Stomach (tissue), 9 donors: ENCODE data around the gene AKNA. TPM values are rescaled to one million over a fixed set of nuclear protein-coding genes. Genes with fewer than 3 reads are reported as not detected.

Experiments used
- DNase-seq, 2 donors: peaks; one replicate each; pipeline versions ENCODE4 v3.0.0 to v3.0.0-alpha.2; 2013 to 2019
- H3K27ac ChIP-seq, 5 donors: fragments of 200-600 bp in 4 of 5; sonication (generic) in 4 of 5; one replicate each; pipeline ENCODE4 v1.5.1; 2013 to 2019; ENCODE audit warnings: mild to moderate bottlenecking in 1 of 5, moderate library complexity in 1 of 5
- H3K27me3 ChIP-seq, 3 donors: fragments of 200-600 bp; sonication (generic); one replicate each; pipeline ENCODE4 v1.5.1; 2017 to 2019; ENCODE audit warnings: mixed run types in 1 of 3
- H3K36me3 ChIP-seq, 4 donors: fragments of 200-600 bp; sonication (generic); 1 replicate in 3 of 4; 2 replicates in 1 of 4; pipeline ENCODE4 v1.5.1; 2016 to 2019
- H3K4me1 ChIP-seq, 4 donors: fragments of 200-600 bp; sonication (generic); one replicate each; pipeline ENCODE4 v1.5.1; 2016 to 2019
- H3K4me3 ChIP-seq, 4 donors: fragments of 200-600 bp; sonication (generic) in 3 of 4; one replicate each; pipeline ENCODE4 v1.5.1; 2016 to 2019; ENCODE audit warnings: mild to moderate bottlenecking in 1 of 4
- H3K9me3 ChIP-seq, 4 donors: fragments of 200-600 bp; sonication (generic); one replicate each; pipeline ENCODE4 v1.5.1; 2016 to 2019
- EP300 ChIP-seq: sonication (generic); formaldehyde crosslinking; IDR thresholded peaks from one replicate; pipeline ENCODE4 v1.6.1; 2017; ENCODE audit warnings: antibody characterized with exemption
- POLR2A ChIP-seq, 4 donors: fragments of 450-650 bp; IDR thresholded peaks; one replicate each; pipeline ENCODE4 v1.6.1; 2016; ENCODE audit warnings: antibody characterized with exemption in 4 of 4, control low read depth in 2 of 4, mild to moderate bottlenecking in 1 of 4, moderate library complexity in 1 of 4
- POLR2AphosphoS5 ChIP-seq, 3 donors: sonication (generic); formaldehyde crosslinking; IDR thresholded peaks; one replicate each; pipeline ENCODE4 v1.6.1; 2016; ENCODE audit warnings: antibody characterized with exemption in 3 of 3
- WGBS, 5 donors: extraction: QIAGEN DNeasy Blood & Tissue Kit in 3 of 5; methylation state at CpG; one replicate each; pipeline versions ENCODE4 v1.1.5 to v1.1.7; 2013 to 2018; 5-methylcytosine and 5-hydroxymethylcytosine counted together
- intact Hi-C: fragments of 100-400 bp; cut with DNase I; formaldehyde crosslinking; loops from one replicate; pipeline ENCODE4 v1.15.1; 2023; ENCODE audit warnings: low total_unique reads
- polyA plus RNA-seq, 3 donors: library from polyadenylated mRNA; stranded (reverse); fragments of 200-250 nt; gene quantifications; one replicate each; pipeline ENCODE4 v1.2.3, GENCODE V29; 2013
- total RNA-seq, 5 donors: library from RNA; depleted of rRNA; stranded (reverse); fragments of >200 nt; gene quantifications; one replicate each; pipeline versions ENCODE4 v1.1.0 to v1.2.3, GENCODE V29; 2014 to 2016
- TF ChIP-seq, protein P1 (sequence below), 7 experiments: fragments of 450-650 bp in 4 of 7; fragments of 200-600 bp in 3 of 7; sonication (generic) in 3 of 7; IDR thresholded peaks; one replicate each; pipeline ENCODE4 v1.5.1; 2016 to 2019; ENCODE audit warnings: antibody characterized with exemption in 7 of 7, control low read depth in 2 of 7, mild to moderate bottlenecking in 1 of 7
- donor health status: healthy with polysubstance abuse.
- donor health status: Bipolar disorder and iron deficiency.
- donor health status: healthy.

Gene AKNA
- total and polyA plus RNA-seq, 8 donors, result 12.2 to 85.8 (median 16.6) TPM

DNA sequence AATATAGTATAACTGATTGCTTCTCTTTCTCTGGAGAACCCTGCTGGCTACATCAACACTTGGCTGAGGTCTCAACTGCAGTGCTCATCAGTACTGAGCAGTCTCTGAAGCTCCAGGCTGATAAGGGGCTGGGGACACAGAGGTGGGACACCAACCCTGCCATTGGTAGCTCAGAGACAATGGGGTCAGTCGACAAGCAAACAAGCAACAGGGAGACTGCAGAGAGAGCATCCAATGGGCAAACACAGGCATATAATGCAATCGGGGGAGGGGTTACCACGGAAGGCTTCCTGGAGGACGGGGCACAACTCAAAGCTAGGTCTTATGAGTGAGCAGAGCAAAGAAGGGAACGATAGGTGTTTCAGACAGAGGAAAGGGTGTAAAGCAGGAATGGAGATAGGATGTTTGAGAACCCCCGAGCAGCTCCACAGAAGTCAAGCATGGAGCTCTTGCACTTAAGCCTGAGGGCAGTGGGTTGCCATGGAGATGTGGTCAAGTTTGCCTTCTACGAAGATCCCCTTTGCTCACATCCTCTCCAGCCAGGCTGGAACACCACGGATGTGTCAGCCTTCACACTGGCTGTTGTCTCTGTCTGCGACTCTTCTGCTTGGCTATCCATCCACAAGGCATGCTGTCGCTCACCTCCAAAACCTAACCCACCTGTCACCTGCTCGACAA is 21.5 kb upstream of the AKNA start:
- intact Hi-C loops, result loop anchor here (5.0 kb wide), 1 partner anchor 243 kb away; no protein-coding TSS in a partner anchor
- H3K4me1 ChIP-seq, result peaks cover 0 to 17% (median 8%) of the 10 kb centered on the region in 4 donors
- DNase-seq, result peak in 1 of 2 donors; percentile 39
- 63 to 71% (median 64%) methylated on average over 11 of the region's 11 CpGs for WGBS, 5 donors
- H3K27ac ChIP-seq, result no peak overlapping the region
- H3K4me3 ChIP-seq, result no peak overlapping the region
- H3K9me3 ChIP-seq, result no peaks in the 10 kb centered on the region
- H3K36me3 ChIP-seq, result peaks cover 0 to 16% (median 3%) of the 10 kb centered on the region in 4 donors
- no peaks in the 10 kb centered on the region for H3K27me3 ChIP-seq
- no peak for TF ChIP-seq EP300
- TF ChIP-seq, protein P1, sequence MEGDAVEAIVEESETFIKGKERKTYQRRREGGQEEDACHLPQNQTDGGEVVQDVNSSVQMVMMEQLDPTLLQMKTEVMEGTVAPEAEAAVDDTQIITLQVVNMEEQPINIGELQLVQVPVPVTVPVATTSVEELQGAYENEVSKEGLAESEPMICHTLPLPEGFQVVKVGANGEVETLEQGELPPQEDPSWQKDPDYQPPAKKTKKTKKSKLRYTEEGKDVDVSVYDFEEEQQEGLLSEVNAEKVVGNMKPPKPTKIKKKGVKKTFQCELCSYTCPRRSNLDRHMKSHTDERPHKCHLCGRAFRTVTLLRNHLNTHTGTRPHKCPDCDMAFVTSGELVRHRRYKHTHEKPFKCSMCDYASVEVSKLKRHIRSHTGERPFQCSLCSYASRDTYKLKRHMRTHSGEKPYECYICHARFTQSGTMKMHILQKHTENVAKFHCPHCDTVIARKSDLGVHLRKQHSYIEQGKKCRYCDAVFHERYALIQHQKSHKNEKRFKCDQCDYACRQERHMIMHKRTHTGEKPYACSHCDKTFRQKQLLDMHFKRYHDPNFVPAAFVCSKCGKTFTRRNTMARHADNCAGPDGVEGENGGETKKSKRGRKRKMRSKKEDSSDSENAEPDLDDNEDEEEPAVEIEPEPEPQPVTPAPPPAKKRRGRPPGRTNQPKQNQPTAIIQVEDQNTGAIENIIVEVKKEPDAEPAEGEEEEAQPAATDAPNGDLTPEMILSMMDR (IDR thresholded peaks at IDR 0.05), result no peak
- TF ChIP-seq POLR2AphosphoS5 (IDR thresholded peaks at IDR 0.05), result no peak
- TF ChIP-seq POLR2A (IDR thresholded peaks at IDR 0.05), result no peak

- H3K4me3 ChIP-seq, result no peak overlapping the region
- H3K27ac ChIP-seq, result no peak overlapping the region
- intact Hi-C loops, result loop anchor here (5.0 kb wide), 1 partner anchor 244 kb away; no protein-coding TSS in a partner anchor
- no peaks in the 10 kb centered on the region for H3K9me3 ChIP-seq
- no peaks in the 10 kb centered on the region for H3K27me3 ChIP-seq
- H3K4me1 ChIP-seq, result peaks cover 0 to 11% (median 5%) of the 10 kb centered on the region in 4 donors
- DNase-seq, result no peak
- H3K36me3 ChIP-seq, result peaks cover 0 to 21% (median 4%) of the 10 kb centered on the region in 4 donors
- 77 to 88% (median 84%) methylated on average over 7 of the region's 7 CpGs for WGBS, 5 donors
- TF ChIP-seq, protein P1 (IDR thresholded peaks at IDR 0.05), result no peak
- TF ChIP-seq EP300 (no peak), POLR2A (IDR thresholded peaks at IDR 0.05) (no peak), POLR2AphosphoS5 (IDR thresholded peaks at IDR 0.05) (no peak)
Measured at GRCh38 chr9:114408645-114409044, 20.9 kb upstream of the AKNA start.

- DNase-seq, result no peak
- intact Hi-C loops, result loop anchor here (5.0 kb wide), 1 partner anchor 244 kb away; no protein-coding TSS in a partner anchor
Measured at GRCh38 chr9:114407889-114408288, 20.1 kb upstream of the AKNA start.

GRCh38 chr9:114406441-114406840 is 18.7 kb upstream of the AKNA start:
- Histone ChIP-seq H3K27me3 (no peaks in the 10 kb centered on the region), H3K4me1 (peaks cover 0 to 8% (median 3%) of the 10 kb centered on the region in 4 donors), H3K9me3 (no peaks in the 10 kb centered on the region), H3K36me3 (peaks cover 0 to 43% (median 13%) of the 10 kb centered on the region in 4 donors), H3K27ac (no peak overlapping the region), H3K4me3 (no peak overlapping the region)
- TF ChIP-seq EP300, result no peak
- TF ChIP-seq, protein P1 (IDR thresholded peaks at IDR 0.05), result no peak
- no peak for TF ChIP-seq POLR2AphosphoS5 (IDR thresholded peaks at IDR 0.05)
- no peak for TF ChIP-seq POLR2A (IDR thresholded peaks at IDR 0.05)
- WGBS, 5 donors, result 90 to 94% (median 91%) methylated on average over 13 of the region's 13 CpGs
- DNase-seq, result no peak
- intact Hi-C loops, result loop anchor here (5.0 kb wide), 1 partner anchor 246 kb away; no protein-coding TSS in a partner anchor

More at GRCh38 chr9:114407889-114408288, 20.1 kb upstream of the AKNA start:
- H3K4me3 ChIP-seq, result no peak overlapping the region
- TF ChIP-seq EP300, result no peak
- no peak for TF ChIP-seq POLR2A (IDR thresholded peaks at IDR 0.05)
- TF ChIP-seq, protein P1 (IDR thresholded peaks at IDR 0.05), result no peak
- no peak for TF ChIP-seq POLR2AphosphoS5 (IDR thresholded peaks at IDR 0.05)
- H3K9me3 ChIP-seq, result no peaks in the 10 kb centered on the region
- H3K4me1 ChIP-seq, result peaks cover 0 to 8% (median 3%) of the 10 kb centered on the region in 4 donors
- peaks cover 0 to 28% (median 8%) of the 10 kb centered on the region in 4 donors for H3K36me3 ChIP-seq
- no peaks in the 10 kb centered on the region for H3K27me3 ChIP-seq
- H3K27ac ChIP-seq, result no peak overlapping the region
- WGBS, 5 donors, result 77 to 88% (median 83%) methylated on average over 5 of the region's 5 CpGs
